K562 (cell line): ENCODE results near the gene WARS2. TPM values are rescaled to one million over a fixed set of nuclear protein-coding genes. Genes with fewer than 3 reads are reported as not detected.
A peak's percentile ranks its signal among the peaks of the same experiment; 100 is the strongest.

Experiments
- ATAC-seq: fragments of 200-7000 bp; cut with Tn5 transposase; 3 replicates; pipeline ENCODE4 v1.9.1; 2020; ENCODE audit warnings: moderate library complexity
- BruUV-seq: library from RNA; stranded (reverse); fragments of 400-500 nt; replicated peaks from 2 replicates; lab custom pipeline; 2021; lab: Mats Ljungman, UMichigan
- CTCF ChIA-PET: fragments of 300-600 bp; formaldehyde crosslinking; extraction: SDS; loops from one replicate; lab custom pipeline; 2021; ENCODE audit warnings: low intra/inter-chr PET ratio; lab: Yijun Ruan, JAX
- POLR2A ChIA-PET: fragments of 300-600, 350-650 bp; sonication (Branson Sonifier 250); formaldehyde crosslinking; extraction: SDS; loops from one replicate; lab custom pipeline; 2021; ENCODE audit warnings: antibody characterized with exemption, inconsistent platforms; lab: Yijun Ruan, JAX
- DNase-seq, 4 experiments: peaks; one replicate each; pipeline versions ENCODE4 v3.0.0 to v3.0.0-alpha.2; 2011 to 2018; ENCODE audit warnings: low spot score in 3 of 4, mixed read lengths in 3 of 4; ENCODE audit errors: extremely low read depth in 1 of 4
- FAIRE-seq: peaks from 2 replicates; lab custom pipeline; 2011; peaks lifted over from hg19 to GRCh38; lab: Jason Lieb, UNC
- H2AFZ ChIP-seq: 2 replicates; pipeline ENCODE4 v1.6.0; 2011; ENCODE audit warnings: low read depth, low read length, control low read depth, inconsistent platforms
- H3K27ac ChIP-seq: fragments of 200-600 bp; 3 replicates; pipeline ENCODE4 v1.8.0; 2011; ENCODE audit warnings: low read depth, mild to moderate bottlenecking, control low read depth, inconsistent platforms, low read length, moderate library complexity, mixed read lengths; ENCODE audit errors: extremely low read depth
- H3K27me3 ChIP-seq, 2 experiments: fragments of 300-600 bp in 1 of 2; 2 replicates in 1 of 2; 3 replicates in 1 of 2; pipeline versions ENCODE4 v1.6.0 to v1.8.0; 2011; ENCODE audit warnings: inconsistent platforms in 2 of 2, low read length in 2 of 2, mild to moderate bottlenecking in 1 of 2, mixed read lengths in 1 of 2, moderate library complexity in 1 of 2; ENCODE audit not compliant: control insufficient read depth in 2 of 2, insufficient read depth in 2 of 2
- H3K36me3 ChIP-seq: fragments of 300-600 bp; 3 replicates; pipeline ENCODE4 v1.8.0; 2011; ENCODE audit warnings: mild to moderate bottlenecking, low read length, inconsistent platforms; ENCODE audit not compliant: control insufficient read depth, insufficient read depth
- H3K4me1 ChIP-seq, 2 experiments: fragments of 200-600 bp in 1 of 2; replicated peaks in 1 of 2; 2 replicates in 1 of 2; 3 replicates in 1 of 2; pipeline versions ENCODE4 v1.5.1 to v1.8.0; 2011; ENCODE audit warnings: inconsistent platforms in 2 of 2, low read length in 2 of 2, mild to moderate bottlenecking in 1 of 2, mixed read lengths in 1 of 2, moderate library complexity in 1 of 2; ENCODE audit not compliant: control insufficient read depth in 2 of 2, insufficient read depth in 2 of 2
- H3K4me2 ChIP-seq: 2 replicates; pipeline ENCODE4 v1.6.1; 2011; ENCODE audit warnings: low read length, control low read depth, inconsistent platforms, mixed read lengths; ENCODE audit not compliant: insufficient read depth
- H3K4me3 ChIP-seq: fragments of 200-600 bp; sonication (generic), shearing (Covaris generic); 2 replicates; pipeline ENCODE4 v1.5.1; 2016; ENCODE audit warnings: control low read depth, inconsistent platforms
- H3K79me2 ChIP-seq: fragments of 200-600 bp; 3 replicates; pipeline ENCODE4 v1.8.0; 2011; ENCODE audit warnings: low read length, inconsistent platforms; ENCODE audit not compliant: control insufficient read depth, insufficient read depth
- H3K9ac ChIP-seq, 2 experiments: 2 replicates each; pipeline versions ENCODE4 v1.6.0 to v1.6.1; 2011; ENCODE audit warnings: low read depth in 2 of 2, low read length in 2 of 2, control low read depth in 1 of 2, inconsistent platforms in 1 of 2, mild to moderate bottlenecking in 1 of 2, mixed read lengths in 1 of 2; ENCODE audit not compliant: insufficient read depth in 1 of 2
- H3K9me1 ChIP-seq: one replicate; pipeline ENCODE4 v1.6.0; 2011; ENCODE audit warnings: inconsistent platforms, mild to moderate bottlenecking, low read length, moderate library complexity; ENCODE audit not compliant: control insufficient read depth, insufficient read depth
- H3K9me3 ChIP-seq: replicated peaks from 2 replicates; pipeline ENCODE4 v1.5.1; 2011; ENCODE audit warnings: low read depth, low read length, inconsistent platforms; ENCODE audit not compliant: control insufficient read depth, insufficient read depth
- H4K20me1 ChIP-seq: replicated peaks from 2 replicates; pipeline ENCODE4 v1.6.1; 2011; ENCODE audit warnings: low read length, inconsistent platforms, mixed read lengths; ENCODE audit not compliant: control insufficient read depth, insufficient read depth
- CEBPZ ChIP-seq: fragments of 150-350 bp; IDR thresholded peaks from 2 replicates; pipeline ENCODE4 v1.6.1; 2014; ENCODE audit warnings: low read depth, mild to moderate bottlenecking, low read length, borderline replicate concordance
- HMBOX1 ChIP-seq: sonication (generic); IDR thresholded peaks from 2 replicates; pipeline ENCODE4 v1.6.1; 2016
- LCOR ChIP-seq: sonication (generic); formaldehyde crosslinking; IDR thresholded peaks from 2 replicates; pipeline ENCODE4 v1.8.0; 2022; ENCODE audit warnings: mild to moderate bottlenecking, missing genetic modification reagents
- MTA1 ChIP-seq: fragments of 450-650 bp; IDR thresholded peaks from 2 replicates; pipeline ENCODE4 v1.6.1; 2017; ENCODE audit warnings: borderline replicate concordance
- ZNF395 ChIP-seq: fragments of 200-800 bp; sonication (Bioruptor generic); IDR thresholded peaks from 2 replicates; pipeline ENCODE4 v1.6.1; 2017; ENCODE audit warnings: missing genetic modification characterization, missing compliant biosample characterization
- WGBS: fragments of 100-300 bp; shearing (Covaris generic); methylation state at CpG from one replicate; pipeline ENCODE4 v1.1.6; 2016; ENCODE audit warnings: low coverage, mixed read lengths; ENCODE audit not compliant: insufficient coverage; ENCODE audit errors: missing lambda C conversion rate; 5-methylcytosine and 5-hydroxymethylcytosine counted together
- in situ Hi-C: fragments of 300-500 bp; cut with MboI; formaldehyde crosslinking; loops from 4 replicates; pipeline ENCODE4 v1.15.0; 2018; ENCODE audit warnings: inconsistent platforms, mixed read lengths
- intact Hi-C: fragments of 100-400 bp; cut with micrococcal nuclease; formaldehyde crosslinking; loops from 2 replicates; pipeline ENCODE4 v1.14.2; 2022
- polyA plus RNA-seq, 8 experiments: library from polyadenylated mRNA; depleted of rRNA in 4 of 8; stranded (reverse) in 5 of 8; unstranded in 3 of 8; fragments of >200 nt; fragmentation: Nextera tagmentation in 2 of 8; fragmentation: Illumina TruSeq in 1 of 8; extraction: Ambion mirVana in 2 of 8; extraction: Trizol in 1 of 8; gene quantifications; 2 replicates each; pipeline versions ENCODE4 v1.2.1 to v1.2.3, GENCODE V29; 2011 to 2014; ENCODE audit warnings: inconsistent platforms in 1 of 8, missing spikeins in 1 of 8
- total RNA-seq, 7 experiments: library from RNA; depleted of rRNA in 6 of 7; stranded (reverse); fragments of >200 nt in 6 of 7; fragmentation: Illumina TruSeq in 2 of 7; extraction: Trizol in 2 of 7; gene quantifications; 2 replicates each; pipeline versions ENCODE4 v1.2.1 to v1.2.3, GENCODE V29; 2011 to 2021; ENCODE audit warnings: low replicate concordance in 1 of 7

WARS2 gene
- total and polyA plus RNA-seq, 9 of the 15 experiments (the other 6 are each of a cell fraction or from before 2014, with no cell fraction given): 5.7 to 18.0 (median 16.9) TPM

GRCh38 chr1:119097380-119097779 lies 43.1 kb downstream of the WARS2 start (continued):
- TF ChIP-seq CEBPZ (no peak), LCOR (CRISPR knock-in tag) (no peak), ZNF395 (CRISPR knock-in tag) (no peak)

GRCh38 chr1:119093721-119094120 lies 46.7 kb downstream of the WARS2 start:
- no peaks in the 10 kb centered on the region for H3K9me1 ChIP-seq
- in situ Hi-C loops: no loop called here
- ATAC-seq: no peak
- 10% methylated on average over 1 of the region's 1 CpG for WGBS
- no peak for DNase-seq
- H3K79me2 ChIP-seq: no peaks in the 10 kb centered on the region
- intact Hi-C loops: no loop called here
- no peak overlapping the region for H3K4me2 ChIP-seq
- no peak overlapping the region for H2AFZ ChIP-seq
- H3K4me1 ChIP-seq: no peaks in the 10 kb centered on the region
- H3K9ac ChIP-seq: no peak overlapping the region
- no peak overlapping the region for H3K27ac ChIP-seq
- H3K27me3 ChIP-seq: no peaks in the 10 kb centered on the region
- no peak for FAIRE-seq
- POLR2A ChIA-PET: no interaction called here
- BruUV-seq: no TSS peak
- no peak overlapping the region for H3K4me3 ChIP-seq
- H3K9me3 ChIP-seq: no peaks in the 10 kb centered on the region
- TF ChIP-seq HMBOX1 (peak; percentile 74; the same call in 1 of the 2 replicates), MTA1 (no peak)
- CTCF ChIA-PET: no interaction called here
- no peaks in the 10 kb centered on the region for H3K36me3 ChIP-seq
- no peaks in the 10 kb centered on the region for H4K20me1 ChIP-seq
